H1 (cell line): ENCODE results near the gene PSMD7. TPM values are rescaled to one million over a fixed set of nuclear protein-coding genes. Genes with fewer than 3 reads are reported as not detected.

Source experiments
- CTCF ChIA-PET: fragments of 300-600 bp; sonication (Branson Sonifier 250); formaldehyde crosslinking; loops from one replicate; lab custom pipeline; 2021; ENCODE audit not compliant: partially characterized antibody; lab: Charles Lee
- POLR2A ChIA-PET: fragments of 300-600 bp; sonication (Branson Sonifier 250); formaldehyde crosslinking; loops from one replicate; lab custom pipeline; 2021; ENCODE audit warnings: inconsistent platforms; ENCODE audit not compliant: partially characterized antibody; lab: Charles Lee
- DNase-seq, 2 experiments: peaks; one replicate each; pipeline versions ENCODE4 v3.0.0 to v3.0.0-alpha.2; 2010 to 2022; ENCODE audit warnings: low spot score in 2 of 2, low read depth in 1 of 2, mixed read lengths in 1 of 2
- FAIRE-seq: peaks from 2 replicates; lab custom pipeline; 2011; peaks lifted over from hg19 to GRCh38; lab: Jason Lieb, UNC
- H2AFZ ChIP-seq: 2 replicates; pipeline ENCODE4 v1.8.1; 2012; ENCODE audit warnings: low read length, inconsistent platforms
- H2AK5ac ChIP-seq: 2 replicates; pipeline ENCODE4 v1.6.1; 2013; ENCODE audit warnings: low read depth, low read length
- H2BK120ac ChIP-seq: replicated peaks from 2 replicates; pipeline ENCODE3; 2013; ENCODE audit warnings: low read depth, low read length, inconsistent platforms
- H2BK12ac ChIP-seq: 2 replicates; pipeline ENCODE4 v1.6.1; 2013; ENCODE audit warnings: low read depth, low read length
- H2BK15ac ChIP-seq: 2 replicates; pipeline ENCODE4 v1.6.1; 2013; ENCODE audit warnings: low read length
- H2BK20ac ChIP-seq: 2 replicates; pipeline ENCODE4 v1.6.1; 2013; ENCODE audit warnings: low read length
- H2BK5ac ChIP-seq: 2 replicates; pipeline ENCODE4 v1.6.1; 2013; ENCODE audit warnings: low read depth, low read length
- H3K14ac ChIP-seq: 2 replicates; pipeline ENCODE4 v1.6.1; 2013; ENCODE audit warnings: inconsistent platforms; ENCODE audit not compliant: insufficient read length
- H3K18ac ChIP-seq: 2 replicates; pipeline ENCODE4 v1.6.1; 2013; ENCODE audit warnings: low read length; ENCODE audit errors: extremely low read depth
- H3K23ac ChIP-seq: 2 replicates; pipeline ENCODE4 v1.6.1; 2013; ENCODE audit warnings: inconsistent platforms; ENCODE audit not compliant: insufficient read length
- H3K23me2 ChIP-seq: 2 replicates; pipeline ENCODE4 v1.6.1; 2013; ENCODE audit warnings: low read depth, low read length
- H3K27ac ChIP-seq: 2 replicates; pipeline ENCODE4 v1.6.1; 2011; ENCODE audit warnings: low read depth, low read length, inconsistent platforms
- H3K27me3 ChIP-seq, 4 experiments: replicated peaks in 1 of 4; 1 replicate in 1 of 4; 2 replicates in 3 of 4; pipeline versions ENCODE4 v1.6.1 to v1.8.1; 2011 to 2013; ENCODE audit warnings: low read length in 3 of 4, mild to moderate bottlenecking in 3 of 4, inconsistent platforms in 2 of 4, mixed read lengths in 2 of 4, moderate library complexity in 1 of 4; ENCODE audit not compliant: control insufficient read depth in 3 of 4, insufficient read depth in 3 of 4; ENCODE audit errors: extremely low read depth in 1 of 4
- H3K36me3 ChIP-seq, 4 experiments: 2 replicates each; pipeline versions ENCODE4 v1.6.1 to v1.8.1; 2011 to 2013; ENCODE audit warnings: mild to moderate bottlenecking in 4 of 4, low read length in 3 of 4, moderate library complexity in 2 of 4, control low read depth in 1 of 4, inconsistent platforms in 1 of 4; ENCODE audit not compliant: insufficient read depth in 4 of 4, control insufficient read depth in 2 of 4
- H3K4ac ChIP-seq: replicated peaks from 2 replicates; pipeline ENCODE3; 2013; ENCODE audit warnings: low read length, low read depth, mixed read lengths, inconsistent platforms; ENCODE audit not compliant: insufficient read length
- H3K4me1 ChIP-seq, 4 experiments: replicated peaks in 1 of 4; 1 replicate in 1 of 4; 2 replicates in 3 of 4; pipeline versions ENCODE4 v1.6.1 to v1.8.1; 2011 to 2013; ENCODE audit warnings: low read length in 3 of 4, inconsistent platforms in 2 of 4, mixed read lengths in 1 of 4; ENCODE audit not compliant: insufficient read depth in 4 of 4, control insufficient read depth in 3 of 4
- H3K4me2 ChIP-seq, 2 experiments: 2 replicates each; pipeline versions ENCODE4 v1.6.1 to v1.8.1; 2011 to 2013; ENCODE audit warnings: low read depth in 2 of 2, low read length in 2 of 2, control low read depth in 1 of 2, inconsistent platforms in 1 of 2, mild to moderate bottlenecking in 1 of 2; ENCODE audit not compliant: insufficient read depth in 1 of 2
- H3K4me3 ChIP-seq, 4 experiments: fragments of 200-600, 300-600 bp in 1 of 4; sonication (generic), shearing (Covaris generic), sonication (Bioruptor Twin) in 1 of 4; 2 replicates each; pipeline versions ENCODE4 v1.5.1 to v1.8.1; 2011 to 2016; ENCODE audit warnings: low read length in 4 of 4, low read depth in 3 of 4, control low read depth in 2 of 4, inconsistent platforms in 2 of 4, mild to moderate bottlenecking in 2 of 4, mixed read lengths in 1 of 4, moderate library complexity in 1 of 4; ENCODE audit not compliant: insufficient read depth in 2 of 4; ENCODE audit errors: extremely low read depth in 1 of 4
- H3K56ac ChIP-seq: replicated peaks from 2 replicates; pipeline ENCODE3; 2013; ENCODE audit warnings: low read depth, mild to moderate bottlenecking, mixed read lengths, low read length, inconsistent platforms; ENCODE audit not compliant: insufficient read length
- H3K79me1 ChIP-seq: 2 replicates; pipeline ENCODE4 v1.6.1; 2013; ENCODE audit warnings: low read depth, low read length, control low read depth
- H3K79me2 ChIP-seq, 2 experiments: 2 replicates each; pipeline versions ENCODE4 v1.6.1 to v1.8.1; 2012 to 2013; ENCODE audit warnings: low read length in 2 of 2, mild to moderate bottlenecking in 2 of 2, inconsistent platforms in 1 of 2; ENCODE audit not compliant: insufficient read depth in 2 of 2, control insufficient read depth in 1 of 2
- H3K9ac ChIP-seq, 4 experiments: replicated peaks in 1 of 4; 1 replicate in 1 of 4; 2 replicates in 3 of 4; pipeline versions ENCODE4 v1.6.1 to v1.8.1; 2011 to 2013; ENCODE audit warnings: low read depth in 3 of 4, low read length in 3 of 4, control low read depth in 2 of 4, mild to moderate bottlenecking in 2 of 4, moderate library complexity in 2 of 4, inconsistent platforms in 1 of 4; ENCODE audit errors: extremely low read depth in 1 of 4
- H3K9me3 ChIP-seq, 2 experiments: 2 replicates each; pipeline versions ENCODE4 v1.6.1 to v1.8.1; 2012 to 2013; ENCODE audit warnings: mild to moderate bottlenecking in 2 of 2, moderate library complexity in 2 of 2, control low read depth in 1 of 2, inconsistent platforms in 1 of 2, low read depth in 1 of 2, low read length in 1 of 2, mixed read lengths in 1 of 2; ENCODE audit not compliant: insufficient read depth in 2 of 2
- H4K20me1 ChIP-seq, 2 experiments: replicated peaks in 1 of 2; 2 replicates each; pipeline versions ENCODE3 to v1.8.1; 2011 to 2013; ENCODE audit warnings: inconsistent platforms in 2 of 2, low read length in 2 of 2, mild to moderate bottlenecking in 1 of 2; ENCODE audit not compliant: insufficient read depth in 2 of 2, control insufficient read depth in 1 of 2
- H4K5ac ChIP-seq: 2 replicates; pipeline ENCODE4 v1.6.1; 2013; ENCODE audit warnings: low read length, low read depth, mixed read lengths, inconsistent platforms; ENCODE audit not compliant: insufficient read length
- H4K8ac ChIP-seq: 2 replicates; pipeline ENCODE4 v1.8.0; 2013; ENCODE audit warnings: mild to moderate bottlenecking, moderate library complexity, low read length, inconsistent platforms; ENCODE audit not compliant: insufficient read depth; ENCODE audit errors: extremely low read depth
- H4K91ac ChIP-seq: replicated peaks from 2 replicates; pipeline ENCODE3; 2013; ENCODE audit warnings: low read length, mixed read lengths, inconsistent platforms; ENCODE audit not compliant: insufficient read length
- ASH2L ChIP-seq: fragments of 200-600, 300-600 bp; sonication (generic); IDR thresholded peaks from one replicate; pipeline ENCODE4 v1.7.1; 2017; ENCODE audit warnings: low read length
- BACH1 ChIP-seq: IDR thresholded peaks from 2 replicates; pipeline ENCODE4 v1.6.1; 2012; ENCODE audit warnings: low read length, improper control_type of control experiment
- EZH2 ChIP-seq: fragments of 200-600 bp; sonication (generic); IDR thresholded peaks from 2 replicates; pipeline ENCODE4 v1.7.1; 2012; ENCODE audit warnings: low read depth, mild to moderate bottlenecking, moderate library complexity, low read length, inconsistent platforms; ENCODE audit not compliant: severe bottlenecking
- POLR2AphosphoS5 ChIP-seq: IDR thresholded peaks from 2 replicates; pipeline ENCODE4 v1.6.1; 2011; ENCODE audit warnings: low read depth, low read length
- WGBS, 2 experiments: shearing (Covaris generic) in 1 of 2; methylation state at CpG; one replicate each; pipeline versions ENCODE4 v1.1.6 to v1.1.7; 2013 to 2015; ENCODE audit warnings: low lambda C conversion rate in 2 of 2, mixed read lengths in 2 of 2, inconsistent platforms in 1 of 2, low coverage in 1 of 2, missing lambda C conversion rate in 1 of 2; ENCODE audit not compliant: insufficient replicate concordance in 2 of 2, insufficient coverage in 1 of 2, insufficient read length in 1 of 2; ENCODE audit errors: extremely low coverage in 1 of 2, missing lambda C conversion rate in 1 of 2; 5-methylcytosine and 5-hydroxymethylcytosine counted together
- polyA plus RNA-seq, 7 experiments: library from polyadenylated mRNA; depleted of rRNA in 3 of 7; stranded (reverse) in 5 of 7; unstranded in 2 of 7; fragments of >200 nt in 5 of 7; fragments of 200-250 nt in 2 of 7; gene quantifications; 1 replicate in 5 of 7; 2 replicates in 1 of 7; 4 replicates in 1 of 7; pipeline versions ENCODE4 v1.2.1 to v1.2.3, GENCODE V29; 2011 to 2013; ENCODE audit warnings: missing spikeins in 2 of 7, mixed read lengths in 2 of 7
- total RNA-seq: library from RNA; stranded (reverse); fragmentation: NEBNext Ultra II Directional; extraction: Animal tissue kit (Norgen Biotek cat#: 25700); gene quantifications from 2 replicates; pipeline ENCODE4 v1.2.1, GENCODE V29; 2021

PSMD7 gene
- total and polyA plus RNA-seq, 2 of the 8 experiments (the other 6 are each of a cell fraction or from before 2014, with no cell fraction given): 91.1 to 148 TPM

- Histone ChIP-seq H3K56ac (no peak overlapping the region), H2BK5ac (no peak overlapping the region; the same call in 1 of the 2 replicates), H2BK12ac (no peak overlapping the region), H2BK120ac (no peak overlapping the region), H2BK15ac (no peak overlapping the region), H3K23me2 (no peaks in the 10 kb centered on the region), H4K91ac (no peak overlapping the region), H3K79me2 (no peaks in the 10 kb centered on the region), H3K36me3 (peaks cover 25 to 46% (median 42%) of the 10 kb centered on the region in 4 experiments), H3K23ac (no peak overlapping the region), H3K79me1 (no peaks in the 10 kb centered on the region), H3K14ac (no peak overlapping the region), H3K4me2 (no peak overlapping the region), H3K9ac (no peak overlapping the region), H3K4ac (no peak overlapping the region), H3K27me3 (no peaks in the 10 kb centered on the region), H4K20me1 (peaks cover 4 to 6% of the 10 kb centered on the region in 2 experiments), H3K4me3 (no peak overlapping the region), H3K27ac (no peak overlapping the region), H2AFZ (no peak overlapping the region), H3K4me1 (no peaks in the 10 kb centered on the region), H2BK20ac (no peak overlapping the region), H4K8ac (no peak overlapping the region), H3K9me3 (no peaks in the 10 kb centered on the region), H2AK5ac (no peak overlapping the region), H4K5ac (no peak overlapping the region), H3K18ac (no peak overlapping the region)
- 88% methylated on average over 6 of the region's 6 CpGs; no CpG with 5 or more reads in 1 of the 2 experiments for whole genome bisulfite sequencing, 2 experiments
- TF ChIP-seq EZH2: no peak
- TF ChIP-seq POLR2AphosphoS5: peak; percentile 57
- TF ChIP-seq BACH1: no peak
- no peak for TF ChIP-seq ASH2L
- POLR2A ChIA-PET: interaction anchor here (1.2 to 7.5 kb wide), 4 partner anchors 8 to 317 kb away, joined by 3 to 63 read pairs (median 16); partner anchors contain the start of gene PSMD7
- FAIRE-seq: no peak
- DNase-seq: no peak
- CTCF ChIA-PET: interaction anchor here (0.6 to 2.5 kb wide), 5 partner anchors 10 to 1637 kb away, joined by 3 to 7 read pairs (median 6); no protein-coding TSS in a partner anchor
Observed at GRCh38 chr16:74307383-74307782, 10.8 kb downstream of the PSMD7 start.
